ENCODE results near the gene TULP4.
"Not testable (repeated sequence)": the region's sequence is repeated elsewhere in the genome, so short reads cannot be mapped to it uniquely, and the experiment has no call there.

Gene TULP4

DNA sequence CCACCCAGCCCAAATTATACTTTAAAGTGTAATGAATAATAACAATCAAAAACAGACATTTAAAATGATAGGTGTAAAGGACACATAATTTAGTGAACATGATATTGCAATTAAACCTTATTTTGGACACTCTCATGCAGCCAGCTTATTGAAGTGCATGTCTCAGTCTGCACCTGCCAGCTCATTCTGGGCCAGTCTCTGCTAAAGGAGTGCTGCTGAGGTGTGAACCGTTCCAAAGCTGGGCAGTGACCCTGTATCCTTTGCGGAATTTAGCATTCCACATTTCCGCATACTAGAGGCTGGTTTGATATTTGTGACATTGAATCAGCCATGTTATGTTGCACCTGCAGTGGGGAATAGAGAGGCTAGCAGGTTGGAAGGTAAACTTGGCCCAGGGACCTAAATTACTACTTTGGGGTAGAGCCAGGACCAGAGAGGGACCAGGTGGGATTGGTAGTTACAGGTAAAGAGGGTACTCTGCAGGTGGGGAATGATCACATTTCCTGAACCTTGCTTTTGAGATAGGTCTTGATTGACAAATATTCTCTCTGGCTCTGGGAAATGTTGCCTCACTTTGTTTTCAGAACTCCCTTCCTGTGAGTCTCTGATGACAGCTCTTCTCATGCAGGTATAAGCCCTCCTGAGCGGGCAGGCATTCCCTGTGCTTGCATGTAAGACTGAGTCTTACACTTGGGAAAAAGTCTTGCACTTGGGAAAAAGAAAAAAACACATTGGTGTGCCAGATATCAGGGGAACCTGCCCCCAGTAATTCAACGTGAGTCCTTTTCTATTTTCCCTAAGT lies 26.2 kb downstream of the TULP4 start:
- H3K27ac ChIP-seq (ENCODE audit: low read depth, low read length): no peak overlapping the region
- H3K4me1 ChIP-seq (ENCODE audit: control insufficient read depth in 1 of 2, insufficient read depth in 2 of 2, low read length in 2 of 2): peaks cover 0 to 14% of the 10 kb centered on the region in 2 donors
- H3K36me3 ChIP-seq (ENCODE audit: control insufficient read depth in 1 of 2, insufficient read depth in 2 of 2, low read length in 2 of 2): no peaks in the 10 kb centered on the region
- H3K9me3 ChIP-seq (ENCODE audit: control insufficient read depth in 1 of 2, low read length in 2 of 2): no peaks in the 10 kb centered on the region
- no peak overlapping the region for H3K9ac ChIP-seq (ENCODE audit: low read depth in 1 of 2, low read length in 2 of 2)
- H3K27me3 ChIP-seq (ENCODE audit: control insufficient read depth in 1 of 2, insufficient read depth in 2 of 2, low read length in 2 of 2): no peaks in the 10 kb centered on the region
- H3K4me3 ChIP-seq (ENCODE audit: low read depth in 1 of 2, low read length in 2 of 2): no peak overlapping the region

DNA sequence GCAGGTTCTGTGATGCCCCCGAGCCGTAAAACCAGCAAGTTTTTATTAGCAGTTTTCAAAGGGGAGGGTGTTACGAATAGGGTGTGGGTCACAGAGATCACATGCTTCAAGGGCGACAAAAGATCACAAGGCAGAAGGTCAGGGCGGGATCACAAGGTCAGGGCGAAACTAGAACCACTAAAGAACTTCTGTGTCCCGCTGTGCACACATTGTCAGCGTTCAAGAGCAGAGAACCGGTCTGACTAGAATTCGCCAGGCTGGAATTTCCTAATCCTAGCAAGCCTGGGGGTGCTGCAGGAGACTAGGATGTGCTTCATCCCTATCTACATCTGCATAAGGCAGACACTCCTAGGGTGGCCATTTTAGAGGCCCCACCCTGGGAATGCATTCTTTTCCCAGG lies 26.9 kb downstream of the TULP4 start:
- not testable (repeated sequence) for H3K9me3 ChIP-seq (ENCODE audit: control insufficient read depth in 1 of 2, low read length in 2 of 2); H3K36me3 ChIP-seq (ENCODE audit: control insufficient read depth in 1 of 2, insufficient read depth in 2 of 2, low read length in 2 of 2); H3K4me3 ChIP-seq (ENCODE audit: low read depth in 1 of 2, low read length in 2 of 2); H3K27me3 ChIP-seq (ENCODE audit: control insufficient read depth in 1 of 2, insufficient read depth in 2 of 2, low read length in 2 of 2); H3K27ac ChIP-seq (ENCODE audit: low read depth, low read length); H3K9ac ChIP-seq (ENCODE audit: low read depth in 1 of 2, low read length in 2 of 2)
- peaks cover 0 to 14% of the 10 kb centered on the region in 2 donors for H3K4me1 ChIP-seq (ENCODE audit: control insufficient read depth in 1 of 2, insufficient read depth in 2 of 2, low read length in 2 of 2)

DNA sequence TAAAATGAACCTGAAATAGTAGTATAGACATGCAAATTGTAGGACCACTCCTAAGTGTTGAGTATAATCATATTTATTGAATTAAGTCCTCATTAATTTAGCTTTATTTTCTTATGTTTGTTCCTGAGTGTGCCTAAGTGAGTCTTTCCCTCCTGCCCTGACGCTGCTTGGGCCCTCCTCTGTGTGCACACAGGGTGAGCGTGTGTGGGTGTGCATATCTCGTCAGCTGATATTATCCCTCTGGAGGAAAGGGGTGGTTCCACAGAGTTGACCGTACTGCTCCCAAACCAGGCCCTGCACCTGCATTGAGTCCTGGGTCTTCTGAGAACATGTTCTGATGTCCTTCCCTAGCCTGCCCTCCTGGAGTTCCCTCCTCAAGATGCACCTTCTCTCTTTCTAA lies 28.0 kb downstream of the TULP4 start:
- H3K36me3 ChIP-seq (ENCODE audit: control insufficient read depth in 1 of 2, insufficient read depth in 2 of 2, low read length in 2 of 2): no peaks in the 10 kb centered on the region
- H3K9me3 ChIP-seq (ENCODE audit: control insufficient read depth in 1 of 2, low read length in 2 of 2): no peaks in the 10 kb centered on the region
- H3K27ac ChIP-seq (ENCODE audit: low read depth, low read length): no peak overlapping the region
- H3K27me3 ChIP-seq (ENCODE audit: control insufficient read depth in 1 of 2, insufficient read depth in 2 of 2, low read length in 2 of 2): no peaks in the 10 kb centered on the region
- H3K4me3 ChIP-seq (ENCODE audit: low read depth in 1 of 2, low read length in 2 of 2): no peak overlapping the region
- H3K9ac ChIP-seq (ENCODE audit: low read depth in 1 of 2, low read length in 2 of 2): no peak overlapping the region
- peaks cover 0 to 14% of the 10 kb centered on the region in 2 donors for H3K4me1 ChIP-seq (ENCODE audit: control insufficient read depth in 1 of 2, insufficient read depth in 2 of 2, low read length in 2 of 2)

DNA sequence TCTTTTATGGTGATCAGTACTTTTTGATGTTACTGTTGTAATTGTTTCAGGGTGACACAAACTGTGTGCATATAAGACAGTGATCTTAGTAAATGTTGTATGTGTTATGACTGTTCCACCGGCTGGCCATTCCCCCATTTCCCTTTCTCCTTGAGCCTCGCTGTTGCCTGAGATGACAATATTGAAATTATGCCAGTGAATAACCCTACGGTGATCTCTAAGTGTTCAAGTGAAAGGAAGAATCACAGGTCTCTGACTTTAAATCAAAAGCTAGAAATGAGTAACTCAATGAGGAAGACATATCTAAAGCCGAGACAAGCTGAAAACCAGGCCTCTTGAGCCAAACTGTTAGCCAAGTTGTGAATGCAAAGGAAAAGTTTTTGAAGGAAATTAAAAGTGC lies 32.3 kb downstream of the TULP4 start:
- Histone ChIP-seq H3K4me1 (ENCODE audit: control insufficient read depth in 1 of 2, insufficient read depth in 2 of 2, low read length in 2 of 2) (no peaks in the 10 kb centered on the region), H3K9ac (ENCODE audit: low read depth in 1 of 2, low read length in 2 of 2) (no peak overlapping the region), H3K4me3 (ENCODE audit: low read depth in 1 of 2, low read length in 2 of 2) (no peak overlapping the region), H3K27me3 (ENCODE audit: control insufficient read depth in 1 of 2, insufficient read depth in 2 of 2, low read length in 2 of 2) (no peaks in the 10 kb centered on the region), H3K36me3 (ENCODE audit: control insufficient read depth in 1 of 2, insufficient read depth in 2 of 2, low read length in 2 of 2) (no peaks in the 10 kb centered on the region), H3K9me3 (ENCODE audit: control insufficient read depth in 1 of 2, low read length in 2 of 2) (peaks cover 6 to 12% of the 10 kb centered on the region in 2 donors), H3K27ac (ENCODE audit: low read depth, low read length) (no peak overlapping the region)

DNA sequence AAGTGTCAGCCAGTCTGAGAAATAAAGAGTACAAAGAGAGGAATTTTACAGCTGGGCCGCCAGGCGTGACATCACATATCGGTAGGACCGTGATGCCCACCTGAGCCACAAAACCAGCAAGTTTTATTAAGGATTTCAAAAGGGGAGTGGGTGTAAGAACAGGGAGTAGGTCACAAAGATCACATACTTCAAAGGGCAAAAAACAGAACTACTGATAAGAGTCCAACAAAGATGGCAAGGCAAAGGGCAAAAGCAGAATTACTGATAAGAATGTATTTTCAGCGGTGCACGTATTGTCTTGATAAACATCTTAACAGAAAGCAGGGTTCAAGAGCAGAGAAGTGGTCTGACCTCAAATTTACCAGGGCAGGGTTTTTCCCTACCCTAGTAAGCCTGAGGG lies 33.2 kb downstream of the TULP4 start:
- H3K4me1 ChIP-seq (ENCODE audit: control insufficient read depth in 1 of 2, insufficient read depth in 2 of 2, low read length in 2 of 2); H3K27me3 ChIP-seq (ENCODE audit: control insufficient read depth in 1 of 2, insufficient read depth in 2 of 2, low read length in 2 of 2); H3K4me3 ChIP-seq (ENCODE audit: low read depth in 1 of 2, low read length in 2 of 2); H3K36me3 ChIP-seq (ENCODE audit: control insufficient read depth in 1 of 2, insufficient read depth in 2 of 2, low read length in 2 of 2); H3K9ac ChIP-seq (ENCODE audit: low read depth in 1 of 2, low read length in 2 of 2); H3K27ac ChIP-seq (ENCODE audit: low read depth, low read length): not testable (repeated sequence)
- H3K9me3 ChIP-seq (ENCODE audit: control insufficient read depth in 1 of 2, low read length in 2 of 2): peaks cover 6 to 12% of the 10 kb centered on the region in 2 donors

DNA sequence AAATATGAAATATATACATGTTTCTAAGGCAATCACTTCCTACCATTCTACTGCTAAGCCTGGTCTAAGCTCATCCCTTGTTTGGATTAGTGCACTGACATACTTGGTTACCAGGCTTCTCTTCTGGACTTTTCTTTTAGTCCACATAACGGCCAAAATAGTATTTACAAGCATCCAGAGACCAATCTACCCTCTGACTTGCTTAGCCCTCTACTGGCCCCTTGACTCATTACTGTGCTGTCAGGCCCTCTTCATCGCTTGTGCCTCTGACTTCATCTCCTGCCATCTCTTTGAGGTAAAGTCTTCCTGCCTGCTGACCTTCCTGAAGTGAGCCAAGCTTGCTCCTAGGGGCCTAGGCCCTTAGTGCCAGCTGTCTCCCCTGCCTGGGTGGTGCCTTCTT lies 35.1 kb downstream of the TULP4 start:
- Histone ChIP-seq H3K4me3 (ENCODE audit: low read depth in 1 of 2, low read length in 2 of 2) (no peak overlapping the region), H3K4me1 (ENCODE audit: control insufficient read depth in 1 of 2, insufficient read depth in 2 of 2, low read length in 2 of 2) (no peaks in the 10 kb centered on the region), H3K27ac (ENCODE audit: low read depth, low read length) (no peak overlapping the region), H3K9ac (ENCODE audit: low read depth in 1 of 2, low read length in 2 of 2) (no peak overlapping the region), H3K27me3 (ENCODE audit: control insufficient read depth in 1 of 2, insufficient read depth in 2 of 2, low read length in 2 of 2) (no peaks in the 10 kb centered on the region), H3K36me3 (ENCODE audit: control insufficient read depth in 1 of 2, insufficient read depth in 2 of 2, low read length in 2 of 2) (no peaks in the 10 kb centered on the region), H3K9me3 (ENCODE audit: control insufficient read depth in 1 of 2, low read length in 2 of 2) (peaks cover 6 to 12% of the 10 kb centered on the region in 2 donors)

DNA sequence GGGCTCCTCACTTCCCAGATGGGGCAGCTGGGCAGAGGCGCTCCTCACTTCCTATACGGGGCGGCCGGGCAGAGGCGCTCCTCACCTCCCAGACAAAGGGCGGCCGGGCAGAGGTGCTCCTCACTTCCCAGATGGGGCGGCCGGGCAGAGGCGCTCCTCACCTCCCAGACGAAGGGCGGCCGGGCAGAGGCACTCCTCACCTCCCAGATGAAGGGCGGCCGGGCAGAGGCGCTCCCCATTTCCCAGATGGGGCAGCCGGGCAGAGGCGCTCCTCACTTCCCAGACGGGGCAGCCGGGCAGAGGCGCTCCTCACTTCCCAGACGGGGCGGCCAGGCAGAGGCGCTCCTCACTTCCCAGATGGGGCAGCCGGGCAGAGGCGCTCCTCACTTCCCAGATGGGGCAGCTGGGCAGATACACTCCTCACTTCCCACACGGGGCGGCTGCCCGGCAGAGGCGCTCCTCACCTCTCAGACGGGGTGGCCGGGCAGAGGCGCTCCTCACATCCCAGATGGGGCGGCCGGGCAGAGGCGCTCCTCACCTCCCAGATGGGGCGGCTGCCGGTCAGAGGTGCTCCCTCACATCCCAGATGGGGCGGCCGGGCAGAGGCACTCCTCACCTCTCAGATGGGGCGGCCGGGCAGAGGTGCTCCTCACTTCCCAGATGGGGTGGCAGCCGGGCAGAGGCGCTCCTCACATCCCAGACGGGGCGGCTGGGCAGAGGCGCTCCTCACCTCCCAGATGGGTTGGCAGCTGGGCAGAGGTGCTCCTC lies 36.7 kb downstream of the TULP4 start:
- peaks cover 6 to 12% of the 10 kb centered on the region in 2 donors for H3K9me3 ChIP-seq (ENCODE audit: control insufficient read depth in 1 of 2, low read length in 2 of 2)
- not testable (repeated sequence) for H3K9ac ChIP-seq (ENCODE audit: low read depth in 1 of 2, low read length in 2 of 2); H3K4me1 ChIP-seq (ENCODE audit: control insufficient read depth in 1 of 2, insufficient read depth in 2 of 2, low read length in 2 of 2); H3K4me3 ChIP-seq (ENCODE audit: low read depth in 1 of 2, low read length in 2 of 2); H3K27ac ChIP-seq (ENCODE audit: low read depth, low read length); H3K27me3 ChIP-seq (ENCODE audit: control insufficient read depth in 1 of 2, insufficient read depth in 2 of 2, low read length in 2 of 2); H3K36me3 ChIP-seq (ENCODE audit: control insufficient read depth in 1 of 2, insufficient read depth in 2 of 2, low read length in 2 of 2)

DNA sequence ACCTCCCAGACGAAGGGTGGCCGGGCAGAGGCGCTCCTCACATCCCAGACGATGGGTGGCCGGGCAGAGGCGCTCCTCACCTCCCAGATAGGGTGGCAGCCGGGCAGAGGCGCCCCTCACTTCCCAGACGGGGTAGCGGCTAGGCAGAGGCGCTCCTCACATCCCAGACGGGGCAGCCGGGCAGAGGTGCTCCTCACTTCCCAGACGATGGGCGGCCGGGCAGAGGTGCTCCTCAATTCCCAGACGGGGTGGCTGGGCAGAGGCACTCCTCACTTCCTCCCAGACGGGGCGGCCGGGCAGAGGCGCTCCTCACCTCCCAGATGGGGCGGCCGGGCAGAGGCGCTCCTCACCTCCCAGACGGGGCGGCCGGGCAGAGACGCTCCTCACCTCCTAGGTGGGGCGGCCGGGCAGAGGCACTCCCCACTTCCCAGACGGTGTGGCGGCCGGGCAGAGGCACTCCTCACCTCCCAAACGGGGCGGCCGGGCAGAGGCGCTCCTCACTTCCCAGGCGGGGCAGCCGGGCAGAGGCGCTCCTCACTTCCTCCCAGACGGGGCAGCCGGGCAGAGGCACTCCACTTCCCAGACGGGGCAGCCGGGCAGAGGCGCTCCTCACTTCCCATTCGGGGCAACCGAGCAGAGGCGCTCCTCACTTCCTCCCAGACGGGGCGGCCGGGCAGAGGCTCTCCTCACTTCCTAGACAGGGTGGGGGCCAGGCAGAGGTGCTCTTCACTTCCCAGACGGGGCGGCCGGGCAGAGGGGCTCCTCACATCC lies 37.4 kb downstream of the TULP4 start:
- not testable (repeated sequence) for H3K27ac ChIP-seq (ENCODE audit: low read depth, low read length); H3K36me3 ChIP-seq (ENCODE audit: control insufficient read depth in 1 of 2, insufficient read depth in 2 of 2, low read length in 2 of 2); H3K4me1 ChIP-seq (ENCODE audit: control insufficient read depth in 1 of 2, insufficient read depth in 2 of 2, low read length in 2 of 2); H3K27me3 ChIP-seq (ENCODE audit: control insufficient read depth in 1 of 2, insufficient read depth in 2 of 2, low read length in 2 of 2); H3K4me3 ChIP-seq (ENCODE audit: low read depth in 1 of 2, low read length in 2 of 2); H3K9ac ChIP-seq (ENCODE audit: low read depth in 1 of 2, low read length in 2 of 2)
- H3K9me3 ChIP-seq (ENCODE audit: control insufficient read depth in 1 of 2, low read length in 2 of 2): peaks cover 6 to 12% of the 10 kb centered on the region in 2 donors

DNA sequence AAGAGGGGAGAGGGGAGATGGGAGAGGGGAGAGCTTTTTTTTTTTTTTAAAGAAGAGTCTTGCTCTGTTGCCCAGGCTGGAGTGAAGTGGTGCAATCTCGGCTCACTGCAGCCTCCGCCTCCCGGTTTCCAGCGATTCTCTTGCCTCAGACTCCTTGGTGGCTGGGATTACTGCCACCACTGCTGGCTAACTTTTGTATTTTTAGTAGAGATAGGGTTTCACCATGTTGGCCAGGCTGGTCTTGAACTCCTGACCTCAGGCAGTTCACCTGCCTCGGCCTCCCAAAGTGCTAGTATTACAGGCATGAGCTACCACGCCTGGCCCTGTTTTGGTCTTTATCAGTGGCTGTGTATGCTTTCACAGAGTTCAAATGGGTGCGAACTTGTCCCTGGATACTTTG lies 38.5 kb downstream of the TULP4 start:
- H3K9me3 ChIP-seq (ENCODE audit: control insufficient read depth in 1 of 2, low read length in 2 of 2); H3K4me1 ChIP-seq (ENCODE audit: control insufficient read depth in 1 of 2, insufficient read depth in 2 of 2, low read length in 2 of 2); H3K4me3 ChIP-seq (ENCODE audit: low read depth in 1 of 2, low read length in 2 of 2); H3K27ac ChIP-seq (ENCODE audit: low read depth, low read length); H3K36me3 ChIP-seq (ENCODE audit: control insufficient read depth in 1 of 2, insufficient read depth in 2 of 2, low read length in 2 of 2); H3K9ac ChIP-seq (ENCODE audit: low read depth in 1 of 2, low read length in 2 of 2); H3K27me3 ChIP-seq (ENCODE audit: control insufficient read depth in 1 of 2, insufficient read depth in 2 of 2, low read length in 2 of 2): not testable (repeated sequence)
